ENCODE measurements around the gene KCNMA1.

Gene KCNMA1

GRCh38 chr10:77393821-77394501, 243.6 kb downstream of the KCNMA1 start:
- TF ChIP-seq MYC (IDR thresholded peaks at IDR 0.05; ENCODE audit: low read depth, low read length) (no peak), CTCF (IDR thresholded peaks at IDR 0.05; ENCODE audit: low read depth, low read length) (no peak), MAX (IDR thresholded peaks at IDR 0.05; ENCODE audit: low read depth, low read length) (no peak), POLR2A (IDR thresholded peaks at IDR 0.05; ENCODE audit: extremely low read depth, insufficient read length) (no peak)
- DNase-seq (ENCODE audit: low read depth), result no peak

GRCh38 chr10:77393411-77393810, 244.2 kb downstream of the KCNMA1 start:
- TF ChIP-seq MAX (IDR thresholded peaks at IDR 0.05; ENCODE audit: low read depth, low read length) (no peak), CTCF (IDR thresholded peaks at IDR 0.05; ENCODE audit: low read depth, low read length) (no peak), POLR2A (IDR thresholded peaks at IDR 0.05; ENCODE audit: extremely low read depth, insufficient read length) (no peak), MYC (IDR thresholded peaks at IDR 0.05; ENCODE audit: low read depth, low read length) (no peak)
- DNase-seq (ENCODE audit: low read depth), result no peak
- no peak overlapping the region for H3K4me3 ChIP-seq (ENCODE audit: low read depth, low read length)

More at GRCh38 chr10:77393821-77394501, 243.6 kb downstream of the KCNMA1 start:
- no peak overlapping the region for H3K4me3 ChIP-seq (ENCODE audit: low read depth, low read length)

GRCh38 chr10:77392851-77393250, 244.8 kb downstream of the KCNMA1 start:
- TF ChIP-seq CTCF (IDR thresholded peaks at IDR 0.05; ENCODE audit: low read depth, low read length), result no peak
- no peak for TF ChIP-seq MAX (IDR thresholded peaks at IDR 0.05; ENCODE audit: low read depth, low read length)
- TF ChIP-seq MYC (IDR thresholded peaks at IDR 0.05; ENCODE audit: low read depth, low read length), result no peak
- no peak for TF ChIP-seq POLR2A (IDR thresholded peaks at IDR 0.05; ENCODE audit: extremely low read depth, insufficient read length)
- DNase-seq (ENCODE audit: low read depth), result no peak
- H3K4me3 ChIP-seq (ENCODE audit: low read depth, low read length), result no peak overlapping the region

- no peak for DNase-seq (ENCODE audit: low read depth)
- no peak overlapping the region for H3K4me3 ChIP-seq (ENCODE audit: low read depth, low read length)
- TF ChIP-seq MYC (IDR thresholded peaks at IDR 0.05; ENCODE audit: low read depth, low read length) (no peak), CTCF (IDR thresholded peaks at IDR 0.05; ENCODE audit: low read depth, low read length) (no peak), MAX (IDR thresholded peaks at IDR 0.05; ENCODE audit: low read depth, low read length) (no peak), POLR2A (IDR thresholded peaks at IDR 0.05; ENCODE audit: extremely low read depth, insufficient read length) (no peak)
These were observed 245.3 kb downstream of the KCNMA1 start for GRCh38 chr10:77392236-77392721.

GRCh38 chr10:77391605-77392235, 245.9 kb downstream of the KCNMA1 start:
- peak; percentile 66 for DNase-seq (ENCODE audit: low read depth)
- TF ChIP-seq MYC (IDR thresholded peaks at IDR 0.05; ENCODE audit: low read depth, low read length) (no peak), CTCF (IDR thresholded peaks at IDR 0.05; ENCODE audit: low read depth, low read length) (peak; percentile 65), MAX (IDR thresholded peaks at IDR 0.05; ENCODE audit: low read depth, low read length) (no peak)
- H3K4me3 ChIP-seq (ENCODE audit: low read depth, low read length), result no peak overlapping the region

Measured in NB4 (cell line).